Measurements from ENCODE around the gene ATP2B3. TPM values are rescaled to one million over a fixed set of nuclear protein-coding genes. Genes with fewer than 3 reads are reported as not detected.

ATP2B3 gene
- total RNA-seq, 2 donors from 2014 or later: not detected

- TF ChIP-seq POLR2A (IDR thresholded peaks at IDR 0.05): no peak
- H3K36me3 ChIP-seq (replicated peaks in 1 of 2; ENCODE audit: insufficient read depth in 1 of 2, low read depth in 2 of 2): no peaks in the 10 kb centered on the region
- peaks cover 10% of the 10 kb centered on the region for H3K4me1 ChIP-seq
- intact Hi-C loops (cut with DNase I): no loop called here
- DNase-seq: no peak
- no peak for ATAC-seq
- no peak overlapping the region for H3K27ac ChIP-seq
- H3K27me3 ChIP-seq: no peaks in the 10 kb centered on the region
- 69 to 73% methylated on average over 4 to 9 of the region's 10 CpGs for WGBS, 2 donors
- no peaks in the 10 kb centered on the region for H3K9me3 ChIP-seq
- no peak overlapping the region for H3K4me3 ChIP-seq
Measured at GRCh38 chrX:153612413-153612812, 95.0 kb downstream of the ATP2B3 start.

DNA sequence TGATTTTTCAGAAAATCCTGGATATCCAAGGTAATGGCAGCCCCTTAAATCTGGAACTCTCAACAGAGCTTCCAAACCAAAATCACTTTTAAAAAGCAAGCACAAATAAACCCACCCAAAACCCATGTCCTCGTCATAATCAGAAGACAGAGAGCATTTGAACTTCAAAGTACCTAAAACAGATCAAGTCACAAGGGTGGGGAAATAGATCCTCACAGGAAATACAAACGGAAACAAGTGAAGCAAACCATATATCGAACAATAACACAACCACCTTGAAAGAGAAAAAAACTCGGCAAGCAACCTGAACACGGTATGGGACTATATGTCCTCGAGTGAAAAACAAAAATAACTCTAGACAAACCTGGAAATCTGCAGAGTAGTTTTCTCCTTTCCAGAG lies 97.4 kb downstream of the ATP2B3 start:
- H3K27ac ChIP-seq: no peak overlapping the region
- no peak overlapping the region for H3K4me3 ChIP-seq
- intact Hi-C loops (cut with DNase I): no loop called here
- H3K36me3 ChIP-seq (replicated peaks in 1 of 2; ENCODE audit: insufficient read depth in 1 of 2, low read depth in 2 of 2): no peaks in the 10 kb centered on the region
- H3K9me3 ChIP-seq: no peaks in the 10 kb centered on the region
- 68 to 72% methylated on average over 6 of the region's 6 CpGs for WGBS, 2 donors
- TF ChIP-seq CTCF (IDR thresholded peaks at IDR 0.05) (no peak), POLR2A (IDR thresholded peaks at IDR 0.05) (no peak)
- peaks cover 7% of the 10 kb centered on the region for H3K4me1 ChIP-seq
- DNase-seq (no peak), ATAC-seq (no peak)
- no peaks in the 10 kb centered on the region for H3K27me3 ChIP-seq

DNA sequence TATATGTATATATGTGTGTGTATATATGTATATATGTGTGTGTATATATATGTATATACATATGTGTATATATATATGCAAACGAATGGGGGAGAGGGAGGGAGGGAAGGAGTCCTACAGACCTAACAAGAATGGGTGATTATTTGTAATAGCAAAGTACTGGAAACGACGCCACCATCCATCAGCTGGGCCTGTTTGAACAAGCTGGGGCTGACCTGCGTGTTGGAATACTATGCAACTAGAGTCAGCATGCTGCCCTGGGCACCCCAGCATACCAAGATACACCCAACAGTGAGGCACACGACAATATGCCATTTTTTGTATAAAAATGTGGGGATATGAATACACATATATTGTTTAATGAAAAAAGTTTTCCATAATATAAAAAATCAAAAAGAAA lies 103.1 kb downstream of the ATP2B3 start:
- Histone ChIP-seq H3K27ac (no peak overlapping the region), H3K4me3 (no peak overlapping the region), H3K36me3 (replicated peaks in 1 of 2; ENCODE audit: insufficient read depth in 1 of 2, low read depth in 2 of 2) (no peaks in the 10 kb centered on the region), H3K27me3 (no peaks in the 10 kb centered on the region), H3K4me1 (no peaks in the 10 kb centered on the region), H3K9me3 (no peaks in the 10 kb centered on the region)
- 60 to 67% methylated on average over 5 of the region's 5 CpGs for WGBS, 2 donors
- ATAC-seq (no peak), DNase-seq (no peak)
- intact Hi-C loops (cut with DNase I): no loop called here
- TF ChIP-seq POLR2A (IDR thresholded peaks at IDR 0.05): no peak
- no peak for TF ChIP-seq CTCF (IDR thresholded peaks at IDR 0.05)

DNA sequence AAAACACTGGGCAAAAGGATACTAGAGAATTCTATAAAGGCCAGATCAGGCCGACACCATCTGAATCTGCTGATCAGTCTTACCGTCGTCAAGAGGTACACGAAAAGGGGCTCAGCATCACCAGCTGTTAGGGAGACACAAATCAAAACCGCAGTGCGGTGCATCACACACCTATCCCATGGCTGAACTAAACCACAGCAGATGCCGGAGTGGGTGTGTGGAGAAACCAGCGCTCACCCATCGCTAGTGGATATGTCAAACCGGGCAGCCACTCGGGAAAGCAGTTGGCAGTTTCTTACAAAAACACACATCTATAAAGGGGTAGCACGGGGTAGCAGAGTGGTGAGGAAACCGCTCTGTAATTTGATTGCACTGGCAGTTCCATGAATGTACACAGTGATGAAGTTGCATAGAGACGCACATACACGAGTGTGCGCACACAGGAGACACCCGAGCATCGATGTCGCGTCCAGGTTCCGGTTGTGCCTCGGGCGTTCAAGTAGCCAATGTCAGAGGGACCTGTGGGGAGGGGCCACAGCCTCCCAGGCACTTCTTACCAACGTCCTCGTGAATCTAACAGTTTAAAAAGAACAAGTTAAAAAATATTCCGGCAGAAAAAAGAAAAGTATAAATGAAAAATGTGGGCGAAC lies 104.6 kb downstream of the ATP2B3 start:
- intact Hi-C loops (cut with DNase I): no loop called here
- no peak overlapping the region for H3K27ac ChIP-seq
- ATAC-seq (no peak), DNase-seq (no peak)
- H3K9me3 ChIP-seq: no peaks in the 10 kb centered on the region
- H3K27me3 ChIP-seq: no peaks in the 10 kb centered on the region
- WGBS, 2 donors: 76 to 82% methylated on average over 25 to 27 of the region's 27 CpGs
- H3K4me3 ChIP-seq: no peak overlapping the region
- H3K36me3 ChIP-seq (replicated peaks in 1 of 2; ENCODE audit: insufficient read depth in 1 of 2, low read depth in 2 of 2): no peaks in the 10 kb centered on the region
- no peak for TF ChIP-seq POLR2A (IDR thresholded peaks at IDR 0.05)
- no peak for TF ChIP-seq CTCF (IDR thresholded peaks at IDR 0.05)
- H3K4me1 ChIP-seq: no peaks in the 10 kb centered on the region

DNA sequence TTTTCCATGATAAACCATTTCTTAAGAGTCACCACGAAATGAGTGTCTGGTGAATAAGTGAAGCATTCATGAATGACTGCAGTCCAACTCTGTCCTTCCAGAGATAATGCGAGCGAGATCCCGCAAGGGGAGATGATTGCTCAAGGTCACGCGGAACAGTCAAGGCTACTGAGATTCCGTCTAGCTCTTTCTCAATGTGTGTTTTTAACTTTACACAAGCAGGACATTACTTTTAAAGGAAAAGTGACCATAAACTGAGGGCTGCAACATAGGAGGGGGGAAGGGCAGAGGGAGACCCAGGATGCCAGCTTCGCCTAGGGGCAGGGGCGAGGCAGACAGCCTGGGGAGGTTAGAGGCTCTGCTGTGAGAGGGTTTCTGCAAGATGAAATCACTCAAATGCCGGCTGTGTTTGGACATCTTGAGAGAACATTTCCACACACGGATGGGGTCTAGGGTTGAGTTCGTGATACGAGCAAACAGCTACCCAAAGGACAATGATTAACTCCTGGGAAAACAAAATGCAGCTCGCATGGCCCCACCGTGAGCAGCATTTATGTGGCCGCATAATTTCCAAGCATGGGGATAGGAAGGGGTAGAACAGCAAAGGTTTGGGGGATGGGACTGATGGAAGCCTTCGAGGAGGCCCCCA lies 105.3 kb downstream of the ATP2B3 start:
- WGBS, 2 donors: 12 to 16% methylated on average over 14 to 17 of the region's 17 CpGs
- ATAC-seq: no peak
- Histone ChIP-seq H3K4me3 (no peak overlapping the region), H3K9me3 (no peaks in the 10 kb centered on the region), H3K4me1 (no peaks in the 10 kb centered on the region), H3K27ac (no peak overlapping the region), H3K36me3 (replicated peaks in 1 of 2; ENCODE audit: insufficient read depth in 1 of 2, low read depth in 2 of 2) (no peaks in the 10 kb centered on the region), H3K27me3 (no peaks in the 10 kb centered on the region)
- no peak for TF ChIP-seq POLR2A (IDR thresholded peaks at IDR 0.05)
- TF ChIP-seq CTCF (IDR thresholded peaks at IDR 0.05): no peak
- intact Hi-C loops (cut with DNase I): no loop called here
- peak in 1 of 4 donors; percentile 1 for DNase-seq
